Activated CD4-positive, alpha-beta T cell treated with anti-CD3 and anti-CD28 coated beads, Interleukin-2, amount 50 U/mL, for 1 hour (primary cell): ENCODE data around the gene NTSR2.

Experiments used
- DNase-seq: peaks from one replicate; pipeline ENCODE4 v3.0.0-alpha.2; 2020

The NTSR2 gene

GRCh38 chr2:11656252-11656651 is 13.7 kb downstream of the NTSR2 start:
- no peak for DNase-seq

DNA sequence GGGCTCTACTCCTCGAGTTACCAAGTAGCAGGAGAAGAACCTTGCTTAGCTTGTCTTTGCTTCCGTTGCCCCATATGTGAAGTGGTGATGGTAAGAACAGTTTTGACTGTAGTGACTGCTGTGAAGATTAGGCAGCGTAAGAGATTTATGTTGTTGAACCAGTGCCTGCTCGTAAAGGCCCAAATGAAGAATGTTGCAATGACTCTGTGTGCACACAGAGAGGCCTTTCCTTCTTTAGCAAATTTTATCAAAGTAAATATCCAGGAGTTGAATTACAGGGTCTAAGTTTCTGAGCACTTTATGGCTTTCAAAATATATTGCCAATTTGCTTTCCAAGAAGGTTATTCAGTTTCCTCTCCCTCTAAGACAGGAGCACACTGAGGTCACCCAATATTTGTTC is 14.5 kb downstream of the NTSR2 start:
- DNase-seq = no peak

GRCh38 chr2:11652553-11652952 is 17.4 kb downstream of the NTSR2 start:
- DNase-seq = no peak

DNA sequence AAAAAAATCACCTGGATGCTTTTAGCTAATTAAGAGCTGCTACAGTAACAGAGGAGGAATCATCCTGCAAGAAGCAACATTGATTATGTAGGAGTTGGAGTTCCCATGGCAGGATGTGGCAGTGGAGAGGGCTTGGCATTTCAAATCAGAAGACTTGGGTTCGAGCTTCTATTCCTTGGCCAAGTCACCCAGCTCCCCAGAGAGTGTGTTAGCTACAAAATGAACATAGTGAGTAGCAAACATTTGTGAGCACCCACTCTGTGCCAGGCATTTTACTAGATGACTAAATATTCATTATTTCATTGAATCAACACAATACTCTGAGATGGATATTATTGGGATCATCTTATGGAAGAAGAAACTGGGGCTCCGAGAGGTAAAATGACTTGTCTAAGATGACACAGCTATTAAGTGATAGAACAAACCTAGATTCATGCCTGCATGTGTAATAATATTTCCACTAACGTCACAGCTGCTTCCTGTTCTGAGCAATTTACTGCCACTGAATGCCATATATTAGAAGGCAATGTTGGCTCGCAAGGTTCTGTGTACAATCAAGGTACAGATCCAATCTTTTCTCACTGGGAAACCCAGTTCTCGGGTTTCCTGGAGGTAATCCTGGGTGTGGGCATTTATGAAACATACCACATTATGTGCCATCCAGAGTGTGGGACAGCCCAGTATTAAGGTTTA is 18.0 kb downstream of the NTSR2 start:
- no peak for DNase-seq

DNA sequence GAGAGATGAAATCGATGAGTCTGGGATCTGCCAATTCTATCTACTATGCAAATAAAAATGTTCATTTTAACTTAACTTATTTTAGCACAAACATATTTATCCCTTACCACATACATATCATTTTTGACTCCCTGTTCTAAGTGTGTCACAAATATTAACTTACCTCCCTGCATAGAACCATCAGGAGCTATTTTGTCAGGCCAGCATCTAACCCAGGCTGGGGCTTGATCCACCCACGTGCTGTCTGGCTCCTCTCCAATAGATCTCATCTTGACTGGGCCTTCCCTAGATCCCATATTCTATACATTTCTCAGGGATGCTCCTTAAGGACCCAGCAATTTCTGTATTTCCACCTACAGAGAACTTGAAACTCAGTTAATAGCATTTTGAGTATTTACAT is 20.9 kb downstream of the NTSR2 start:
- DNase-seq = no peak

- no peak for DNase-seq
These were observed 22.0 kb downstream of the NTSR2 start for GRCh38 chr2:11647834-11648600.

- DNase-seq = no peak
These were observed 23.5 kb downstream of the NTSR2 start for GRCh38 chr2:11646530-11646929.

DNA sequence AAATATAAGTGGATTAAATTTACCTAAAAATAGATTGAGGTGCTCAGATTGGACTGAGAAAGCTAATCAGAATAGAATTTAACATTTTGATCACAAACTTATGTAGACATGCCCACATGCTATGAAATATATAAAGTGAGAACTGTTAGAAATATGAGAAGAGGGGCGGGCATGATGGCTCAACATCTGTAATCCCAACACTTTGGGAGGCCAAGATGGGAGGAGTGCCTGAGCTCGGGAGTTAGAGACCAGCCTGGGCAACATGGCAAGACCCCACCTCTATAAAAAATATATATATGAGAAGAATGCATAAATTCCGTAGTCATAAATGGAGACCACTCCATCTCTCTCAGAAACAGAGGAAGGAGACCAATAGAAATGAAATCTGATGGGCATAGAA is 25.7 kb downstream of the NTSR2 start:
- DNase-seq = no peak

- no peak for DNase-seq
These were observed 27.0 kb downstream of the NTSR2 start for GRCh38 chr2:11642972-11643371.

- no peak for DNase-seq
These were observed 29.9 kb downstream of the NTSR2 start for GRCh38 chr2:11640132-11640531.

- no peak for DNase-seq
These were observed 30.5 kb downstream of the NTSR2 start for GRCh38 chr2:11639503-11639902.

DNA sequence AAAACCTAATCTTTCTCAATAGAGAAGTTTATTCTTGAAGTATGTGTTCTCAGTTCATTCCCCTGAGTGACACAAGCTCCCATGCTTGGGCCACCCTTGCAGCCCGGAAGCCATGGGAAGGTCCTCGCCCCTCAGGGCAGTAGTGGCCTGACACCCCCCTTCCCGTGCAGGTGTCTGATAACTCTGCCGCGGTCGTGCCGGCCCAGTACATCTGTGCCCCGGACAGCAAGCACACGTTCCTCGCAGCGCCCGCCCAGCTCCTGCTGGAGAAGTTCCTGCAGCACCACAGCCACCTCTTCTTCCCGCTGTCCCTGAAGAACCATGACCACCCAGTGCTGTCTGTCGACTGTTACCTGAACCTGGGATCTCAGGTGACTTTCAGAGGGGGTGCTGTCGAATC is 32.4 kb downstream of the NTSR2 start:
- no peak for DNase-seq

DNA sequence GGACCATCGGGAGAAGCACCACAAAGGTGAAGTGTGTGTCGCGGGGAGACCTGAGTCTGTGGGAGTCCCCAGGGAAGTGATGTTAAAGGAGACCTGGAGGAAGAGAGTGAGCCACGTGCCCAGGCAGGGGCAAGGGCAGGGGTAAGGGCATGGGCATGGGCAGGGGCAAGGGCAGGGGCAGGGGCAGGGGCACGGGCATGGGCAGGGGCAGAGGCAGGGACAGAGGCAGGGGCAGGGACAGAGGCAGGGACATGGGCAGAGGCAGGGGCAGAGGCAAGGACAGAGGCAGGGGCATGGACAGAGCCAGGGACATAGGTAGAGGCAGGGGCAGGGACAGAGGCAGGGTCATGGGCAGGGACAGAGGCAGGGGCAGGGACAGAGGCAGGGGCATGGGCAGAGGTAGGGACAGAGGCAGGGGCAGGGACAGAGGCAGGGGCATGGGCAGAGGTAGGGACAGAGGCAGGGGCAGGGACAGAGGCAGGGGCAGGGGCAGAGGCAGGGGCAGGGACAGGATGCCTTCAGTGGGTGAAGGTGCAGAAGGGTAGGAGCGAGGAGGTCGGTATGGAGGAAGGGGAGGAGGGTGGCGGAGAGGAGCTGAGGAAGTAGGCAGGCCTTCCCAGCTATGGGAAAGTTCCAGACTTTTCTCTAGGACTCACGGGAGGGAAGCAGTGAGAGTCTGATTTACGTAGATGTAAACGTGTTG is 33.3 kb downstream of the NTSR2 start:
- no peak for DNase-seq

GRCh38 chr2:11635141-11635540 is 34.9 kb downstream of the NTSR2 start:
- DNase-seq = no peak

DNA sequence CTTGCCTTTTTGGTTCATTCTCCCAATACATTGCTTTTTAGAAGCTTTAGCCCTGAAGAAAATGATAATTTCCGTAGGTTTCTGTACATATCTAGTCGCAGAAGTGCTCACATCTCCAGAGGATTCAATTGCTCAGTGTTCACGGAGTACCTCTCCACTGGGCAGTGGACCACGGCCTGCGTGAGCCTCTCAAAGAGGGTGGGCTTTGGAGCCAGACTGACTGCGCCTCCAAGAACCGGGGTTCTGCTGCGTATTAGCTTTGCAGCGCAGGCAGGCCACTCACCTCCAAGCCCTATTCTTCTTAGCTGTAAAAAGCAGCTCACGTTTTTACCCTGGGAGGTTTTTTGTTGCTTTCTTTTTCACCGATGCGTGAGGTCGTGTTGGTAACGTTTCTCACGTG is 35.4 kb downstream of the NTSR2 start:
- no peak for DNase-seq

GRCh38 chr2:11633923-11634478 is 36.0 kb downstream of the NTSR2 start:
- DNase-seq = no peak

GRCh38 chr2:11631462-11631861 is 38.5 kb downstream of the NTSR2 start:
- no peak for DNase-seq

- DNase-seq = no peak
These were observed 39.1 kb downstream of the NTSR2 start for GRCh38 chr2:11630855-11631254.

DNA sequence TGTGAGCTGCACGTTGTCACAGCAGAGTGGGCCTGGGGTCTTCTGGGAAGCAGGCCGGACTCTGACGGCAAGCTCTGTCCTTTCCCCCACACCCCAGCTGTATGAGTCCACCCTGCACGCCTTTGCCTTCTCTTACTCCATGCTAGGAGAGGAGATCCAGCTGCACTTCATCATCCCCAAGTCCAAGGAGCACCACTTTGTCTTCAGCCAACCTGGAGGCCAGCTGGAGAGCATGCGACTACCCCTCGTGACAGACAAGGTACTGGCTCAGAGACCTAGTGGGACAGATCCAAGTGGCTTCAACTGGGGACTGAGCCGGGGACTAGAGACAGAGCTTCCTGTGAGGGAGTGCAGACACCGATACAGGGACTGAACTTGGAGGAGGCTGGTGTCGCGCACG is 40.1 kb downstream of the NTSR2 start:
- DNase-seq = no peak

- DNase-seq = no peak
These were observed 40.8 kb downstream of the NTSR2 start for GRCh38 chr2:11629215-11629614.

DNA sequence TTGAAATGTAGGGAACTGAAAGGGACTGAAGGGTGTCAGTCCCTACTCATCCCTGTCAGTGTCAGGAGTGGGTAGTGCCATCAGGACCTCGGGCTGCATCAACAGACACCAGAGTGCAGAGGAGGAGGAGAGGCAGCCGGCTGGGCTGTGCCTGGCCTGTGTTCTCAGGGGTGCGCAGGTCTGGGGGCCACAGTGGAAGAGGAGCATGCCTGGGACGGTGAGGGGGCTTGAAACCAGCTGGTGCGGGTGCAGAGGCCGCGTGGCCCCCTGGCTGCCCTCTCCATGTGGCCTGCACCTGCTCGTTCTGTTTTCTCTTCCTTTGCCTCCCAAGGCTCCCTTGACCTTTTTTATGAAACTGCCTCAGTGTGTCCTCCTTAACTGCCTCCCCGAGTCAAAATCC is 41.3 kb downstream of the NTSR2 start:
- no peak for DNase-seq

DNA sequence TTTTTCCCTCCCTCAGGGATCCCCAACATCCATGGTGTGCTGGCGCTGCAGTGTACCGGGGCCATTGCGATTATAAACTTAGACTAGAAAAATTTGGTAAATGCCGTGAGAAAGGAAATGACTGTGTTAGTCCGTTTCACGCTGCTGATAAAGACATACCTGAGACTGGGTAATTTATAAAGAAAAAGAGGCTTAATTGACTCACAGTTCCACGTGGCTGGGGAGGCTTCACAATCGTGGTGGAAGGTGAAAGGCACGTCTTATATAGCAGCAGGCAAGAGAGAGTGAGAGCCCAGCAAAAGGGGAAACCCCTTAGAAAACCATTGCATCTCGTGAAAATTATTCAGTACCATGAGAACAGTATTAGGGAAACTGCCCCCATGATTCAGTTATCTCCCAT is 44.3 kb downstream of the NTSR2 start:
- DNase-seq = no peak

DNA sequence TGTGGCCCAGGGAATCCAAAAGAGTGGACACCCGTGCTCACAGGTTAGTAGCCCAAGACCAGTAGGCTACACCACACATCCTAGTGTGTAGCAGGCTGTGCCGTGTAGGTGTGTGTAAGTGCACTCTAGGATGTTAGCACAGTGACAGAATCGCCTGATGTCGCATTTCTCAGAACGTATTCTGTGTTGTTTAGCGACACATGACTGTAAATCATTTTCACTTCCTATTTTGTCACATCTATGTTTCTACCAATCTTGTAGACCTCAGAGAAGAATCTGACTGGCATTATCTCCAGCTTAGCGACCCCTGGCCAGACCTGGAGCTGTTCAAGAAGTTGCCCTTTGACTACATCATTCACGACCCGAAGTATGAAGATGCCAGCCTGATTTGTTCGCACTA is 45.1 kb downstream of the NTSR2 start:
- no peak for DNase-seq

DNA sequence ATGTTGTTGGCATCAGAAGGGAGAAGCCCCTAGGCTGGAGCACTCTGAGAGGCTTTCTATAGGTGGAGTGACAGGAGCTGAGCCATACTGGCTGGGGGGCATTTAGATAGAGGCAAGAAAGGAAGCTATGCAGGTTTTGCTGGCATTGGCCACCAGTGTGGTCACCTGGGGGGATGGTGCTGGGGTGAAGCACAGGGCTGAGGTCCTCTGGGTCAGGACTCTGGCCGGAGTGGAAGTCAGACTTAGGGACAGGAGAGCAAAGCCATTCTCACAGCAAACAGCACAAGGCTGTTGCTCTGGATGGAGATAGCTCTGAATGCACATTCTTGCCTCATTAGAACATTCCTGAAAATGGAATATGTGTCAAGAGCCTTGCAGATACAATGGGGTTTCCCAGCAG is 47.4 kb downstream of the NTSR2 start:
- no peak for DNase-seq
